HepG2 (cell line): ENCODE results near the gene TCFL5. TPM values are rescaled to one million over a fixed set of nuclear protein-coding genes. Genes with fewer than 3 reads are reported as not detected.

Experiments
- BORCS8-MEF2B ChIP-seq: sonication (generic); formaldehyde crosslinking; IDR thresholded peaks from 2 replicates; pipeline ENCODE4 v1.8.0; 2022; ENCODE audit warnings: mild to moderate bottlenecking, missing genetic modification reagents
- IRF9 ChIP-seq: sonication (generic); formaldehyde crosslinking; IDR thresholded peaks from 2 replicates; pipeline ENCODE4 v1.8.0; 2022; ENCODE audit warnings: missing genetic modification reagents, mild to moderate bottlenecking, borderline replicate concordance
- MBNL3 ChIP-seq: fragments of 250-450 bp; sonication (Bioruptor Pico); conservative IDR thresholded peaks from 2 replicates; pipeline ENCODE4 v1.8.0; 2022; ENCODE audit warnings: mild to moderate bottlenecking, inconsistent platforms
- MTERF4 ChIP-seq: sonication (generic); formaldehyde crosslinking; IDR thresholded peaks from 2 replicates; pipeline ENCODE4 v1.8.0; 2023; ENCODE audit warnings: mild to moderate bottlenecking, missing genetic modification reagents
- MTF1 ChIP-seq: sonication (generic); formaldehyde crosslinking; IDR thresholded peaks from 2 replicates; pipeline ENCODE4 v1.5.0; 2020; ENCODE audit warnings: missing genetic modification reagents
- NRL ChIP-seq: sonication (generic); formaldehyde crosslinking; IDR thresholded peaks from 2 replicates; pipeline ENCODE4 v1.5.0; 2020; ENCODE audit warnings: missing genetic modification reagents, mild to moderate bottlenecking, moderate library complexity, borderline replicate concordance
- SCMH1 ChIP-seq: sonication (generic); formaldehyde crosslinking; IDR thresholded peaks from 2 replicates; pipeline ENCODE4 v1.9.0; 2021; ENCODE audit warnings: missing genetic modification reagents, mild to moderate bottlenecking, borderline replicate concordance
- SUZ12 ChIP-seq: fragments of 150-350 bp; IDR thresholded peaks from 2 replicates; pipeline ENCODE4 v1.6.1; 2014; ENCODE audit warnings: low read depth, low read length
- TOPORS ChIP-seq: sonication (generic); formaldehyde crosslinking; IDR thresholded peaks from 2 replicates; pipeline ENCODE4 v1.8.0; 2023; ENCODE audit warnings: mild to moderate bottlenecking, missing genetic modification reagents
- ZBTB42 ChIP-seq: sonication (generic); formaldehyde crosslinking; IDR thresholded peaks from 2 replicates; pipeline ENCODE4 v1.5.0; 2020; ENCODE audit warnings: mild to moderate bottlenecking, missing genetic modification reagents
- ZFP82 ChIP-seq: sonication (generic); formaldehyde crosslinking; IDR thresholded peaks from 2 replicates; pipeline ENCODE4 v1.5.1; 2020; ENCODE audit warnings: mild to moderate bottlenecking, missing genetic modification reagents, borderline replicate concordance
- ZKSCAN1 ChIP-seq: fragments of 150-350 bp; IDR thresholded peaks from 2 replicates; pipeline ENCODE4 v1.6.1; 2014; ENCODE audit warnings: low read length
- ZNF3 ChIP-seq: IDR thresholded peaks from 2 replicates; pipeline ENCODE4 v1.7.0; 2017; ENCODE audit warnings: inconsistent platforms
- ZNF383 ChIP-seq: sonication (generic); formaldehyde crosslinking; IDR thresholded peaks from 2 replicates; pipeline ENCODE4 v1.4.0; 2020; ENCODE audit warnings: missing genetic modification reagents, mild to moderate bottlenecking, borderline replicate concordance
- ZNF460 ChIP-seq: sonication (generic); formaldehyde crosslinking; IDR thresholded peaks from 2 replicates; pipeline ENCODE4 v1.5.1; 2020; ENCODE audit warnings: missing genetic modification reagents, mild to moderate bottlenecking, borderline replicate concordance
- ZNF501 ChIP-seq: sonication (generic); formaldehyde crosslinking; IDR thresholded peaks from 2 replicates; pipeline ENCODE4 v1.5.1; 2020; ENCODE audit warnings: mild to moderate bottlenecking, moderate library complexity, missing genetic modification reagents
- polyA plus RNA-seq, 8 experiments: library from polyadenylated mRNA; depleted of rRNA in 3 of 8; stranded (reverse) in 7 of 8; unstranded in 1 of 8; fragments of >200 nt; fragmentation: Illumina TruSeq in 4 of 8; extraction: Trizol in 4 of 8; gene quantifications; 2 replicates each; pipeline versions ENCODE4 v1.2.1 to v1.2.3, GENCODE V29; 2011 to 2016; ENCODE audit warnings: low read depth in 4 of 8, missing spikeins in 1 of 8, mixed read lengths in 1 of 8; ENCODE audit not compliant: insufficient read depth in 1 of 8
- total RNA-seq, 5 experiments: library from RNA; depleted of rRNA; stranded (reverse); fragments of >200 nt; fragmentation: Illumina TruSeq; extraction: Trizol; gene quantifications; 2 replicates each; pipeline ENCODE4 v1.2.3, GENCODE V29; 2016; ENCODE audit warnings: low read depth in 1 of 5
- TF ChIP-seq, protein P1 (sequence below): sonication (generic); formaldehyde crosslinking; IDR thresholded peaks from 2 replicates; pipeline ENCODE4 v1.5.0; 2020; ENCODE audit warnings: mild to moderate bottlenecking, missing genetic modification reagents, moderate library complexity
- TF ChIP-seq, protein P2 (sequence below): sonication (generic); formaldehyde crosslinking; IDR thresholded peaks from 2 replicates; pipeline ENCODE4 v1.8.0; 2022; ENCODE audit warnings: mild to moderate bottlenecking, missing genetic modification reagents, moderate library complexity

TCFL5 gene
- total and polyA plus RNA-seq, 2 of the 13 experiments (the other 11 are each of a cell fraction or from before 2014, with no cell fraction given): 14.8 to 20.0 TPM

- TF ChIP-seq MBNL3 (CRISPR knock-in tag): no peak
- peak; percentile 75 for TF ChIP-seq ZNF3 (CRISPR knock-in tag)
- TF ChIP-seq ZNF383: no peak
- no peak for TF ChIP-seq MTF1 (CRISPR knock-in tag)
- no peak for TF ChIP-seq IRF9 (CRISPR knock-in tag)
- 0 out of 2 replicates have a peak, but pooled peaks have one; percentile 66 for TF ChIP-seq ZFP82
- no peak for TF ChIP-seq ZKSCAN1
- no peak for TF ChIP-seq NRL
- TF ChIP-seq BORCS8-MEF2B (CRISPR knock-in tag): peak; percentile 43; the same call in 1 of the 2 replicates
- no peak for TF ChIP-seq ZNF460
- TF ChIP-seq, protein P1, sequence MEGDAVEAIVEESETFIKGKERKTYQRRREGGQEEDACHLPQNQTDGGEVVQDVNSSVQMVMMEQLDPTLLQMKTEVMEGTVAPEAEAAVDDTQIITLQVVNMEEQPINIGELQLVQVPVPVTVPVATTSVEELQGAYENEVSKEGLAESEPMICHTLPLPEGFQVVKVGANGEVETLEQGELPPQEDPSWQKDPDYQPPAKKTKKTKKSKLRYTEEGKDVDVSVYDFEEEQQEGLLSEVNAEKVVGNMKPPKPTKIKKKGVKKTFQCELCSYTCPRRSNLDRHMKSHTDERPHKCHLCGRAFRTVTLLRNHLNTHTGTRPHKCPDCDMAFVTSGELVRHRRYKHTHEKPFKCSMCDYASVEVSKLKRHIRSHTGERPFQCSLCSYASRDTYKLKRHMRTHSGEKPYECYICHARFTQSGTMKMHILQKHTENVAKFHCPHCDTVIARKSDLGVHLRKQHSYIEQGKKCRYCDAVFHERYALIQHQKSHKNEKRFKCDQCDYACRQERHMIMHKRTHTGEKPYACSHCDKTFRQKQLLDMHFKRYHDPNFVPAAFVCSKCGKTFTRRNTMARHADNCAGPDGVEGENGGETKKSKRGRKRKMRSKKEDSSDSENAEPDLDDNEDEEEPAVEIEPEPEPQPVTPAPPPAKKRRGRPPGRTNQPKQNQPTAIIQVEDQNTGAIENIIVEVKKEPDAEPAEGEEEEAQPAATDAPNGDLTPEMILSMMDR (CRISPR knock-in tag): no peak
- TF ChIP-seq, protein P2, sequence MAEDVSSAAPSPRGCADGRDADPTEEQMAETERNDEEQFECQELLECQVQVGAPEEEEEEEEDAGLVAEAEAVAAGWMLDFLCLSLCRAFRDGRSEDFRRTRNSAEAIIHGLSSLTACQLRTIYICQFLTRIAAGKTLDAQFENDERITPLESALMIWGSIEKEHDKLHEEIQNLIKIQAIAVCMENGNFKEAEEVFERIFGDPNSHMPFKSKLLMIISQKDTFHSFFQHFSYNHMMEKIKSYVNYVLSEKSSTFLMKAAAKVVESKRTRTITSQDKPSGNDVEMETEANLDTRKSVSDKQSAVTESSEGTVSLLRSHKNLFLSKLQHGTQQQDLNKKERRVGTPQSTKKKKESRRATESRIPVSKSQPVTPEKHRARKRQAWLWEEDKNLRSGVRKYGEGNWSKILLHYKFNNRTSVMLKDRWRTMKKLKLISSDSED: no peak
- no peak for TF ChIP-seq SUZ12
- no peak for TF ChIP-seq ZBTB42 (CRISPR knock-in tag)
- TF ChIP-seq SCMH1 (CRISPR knock-in tag): no peak
- TF ChIP-seq MTERF4 (CRISPR knock-in tag): no peak
- TF ChIP-seq TOPORS: no peak
- no peak for TF ChIP-seq ZNF501 (CRISPR knock-in tag)
Observed at GRCh38 chr20:62792182-62792939, 69.3 kb downstream of the TCFL5 start (continued).
